Measurements from ENCODE around the gene TBX1.
"Not testable (repeated sequence)": the region's sequence is repeated elsewhere in the genome, so short reads cannot be mapped to it uniquely, and the experiment has no call there.

Gene TBX1

GRCh38 chr22:19723983-19724827 is 36.4 kb upstream of the TBX1 start:
- no peak for DNase-seq

- no peak for DNase-seq
Measured at GRCh38 chr22:19724927-19725661, 35.5 kb upstream of the TBX1 start.

- DNase-seq: not testable (repeated sequence)
Measured at GRCh38 chr22:19726064-19726788, 34.4 kb upstream of the TBX1 start.

- no peak for DNase-seq
Measured at GRCh38 chr22:19727310-19728150, 33.0 kb upstream of the TBX1 start.

- no peak for DNase-seq
Measured at GRCh38 chr22:19728271-19728670, 32.3 kb upstream of the TBX1 start.

GRCh38 chr22:19728836-19729235 is 31.7 kb upstream of the TBX1 start:
- no peak for DNase-seq

GRCh38 chr22:19729507-19729906 is 31.1 kb upstream of the TBX1 start:
- DNase-seq: no peak

GRCh38 chr22:19730198-19730597 is 30.4 kb upstream of the TBX1 start:
- no peak for DNase-seq

GRCh38 chr22:19730655-19731360 is 29.8 kb upstream of the TBX1 start:
- peak; percentile 73 for DNase-seq

GRCh38 chr22:19731361-19732135 is 29.0 kb upstream of the TBX1 start:
- no peak for DNase-seq

- no peak for DNase-seq
Measured at GRCh38 chr22:19732403-19733113, 28.0 kb upstream of the TBX1 start.

- DNase-seq: no peak
Measured at GRCh38 chr22:19733755-19734154, 26.8 kb upstream of the TBX1 start.

GRCh38 chr22:19734163-19734562 is 26.4 kb upstream of the TBX1 start:
- DNase-seq: no peak

GRCh38 chr22:19734837-19735382 is 25.7 kb upstream of the TBX1 start:
- no peak for DNase-seq

- DNase-seq: no peak
Measured at GRCh38 chr22:19735665-19736510, 24.7 kb upstream of the TBX1 start.

- DNase-seq: no peak
Measured at GRCh38 chr22:19737846-19738663, 22.5 kb upstream of the TBX1 start.

GRCh38 chr22:19738664-19739447 is 21.7 kb upstream of the TBX1 start:
- DNase-seq: no peak

Measured in activated effector memory CD4-positive, alpha-beta T cell treated with Interleukin-2 at 50 U/mL for 16 hours (primary cell).